HG03064 (cell line): ENCODE measurements around the gene CCNB1IP1.
A peak's percentile ranks its signal among the peaks of the same experiment; 100 is the strongest.
"Not testable (repeated sequence)": the region's sequence is repeated elsewhere in the genome, so short reads cannot be mapped to it uniquely, and the experiment has no call there.

Experiments used
- ATAC-seq: cut with Tn5 transposase; IDR thresholded peaks from one replicate; pipeline ENCODE4 v1.9.1; 2021; ENCODE audit warnings: low read depth; ENCODE audit not compliant: unreplicated experiment

CCNB1IP1 gene

GRCh38 chr14:20332788-20333493, at the start of gene CCNB1IP1:
Gene CCNB1IP1, minus strand, starts transcription at chr14:20333279. Its CDS starts 16,756 bp downstream, at chr14:20316523.
- peak; percentile 94 for ATAC-seq

GRCh38 chr14:20382526-20382925, 49.4 kb upstream of the CCNB1IP1 start:
- ATAC-seq, result no peak

- no peak for ATAC-seq
These were observed 48.3 kb upstream of the CCNB1IP1 start for GRCh38 chr14:20381341-20381740.

GRCh38 chr14:20380681-20381080, 47.6 kb upstream of the CCNB1IP1 start:
- ATAC-seq, result no peak

- ATAC-seq, result no peak
These were observed 46.7 kb upstream of the CCNB1IP1 start for GRCh38 chr14:20379743-20380142.

GRCh38 chr14:20377171-20377570, 44.1 kb upstream of the CCNB1IP1 start:
- no peak for ATAC-seq

GRCh38 chr14:20376071-20376588, 43.1 kb upstream of the CCNB1IP1 start:
- ATAC-seq, result no peak

GRCh38 chr14:20375471-20375870, 42.4 kb upstream of the CCNB1IP1 start:
- ATAC-seq, result no peak

GRCh38 chr14:20372796-20373195, 39.7 kb upstream of the CCNB1IP1 start:
- no peak for ATAC-seq

- ATAC-seq, result no peak
These were observed 32.8 kb upstream of the CCNB1IP1 start for GRCh38 chr14:20365928-20366327.

GRCh38 chr14:20358474-20358873, 25.4 kb upstream of the CCNB1IP1 start:
- not testable (repeated sequence) for ATAC-seq

GRCh38 chr14:20356422-20356821, 23.3 kb upstream of the CCNB1IP1 start:
- no peak for ATAC-seq

- ATAC-seq, result no peak
These were observed 17.8 kb upstream of the CCNB1IP1 start for GRCh38 chr14:20350860-20351259.

- no peak for ATAC-seq
These were observed 17.2 kb upstream of the CCNB1IP1 start for GRCh38 chr14:20350282-20350681.

- ATAC-seq, result no peak
These were observed 14.7 kb upstream of the CCNB1IP1 start for GRCh38 chr14:20347747-20348146.

- ATAC-seq, result no peak
These were observed 13.6 kb upstream of the CCNB1IP1 start for GRCh38 chr14:20346713-20347112.

GRCh38 chr14:20345366-20345765, 12.3 kb upstream of the CCNB1IP1 start:
- no peak for ATAC-seq

- ATAC-seq, result no peak
These were observed 10.8 kb upstream of the CCNB1IP1 start for GRCh38 chr14:20343862-20344220.

GRCh38 chr14:20343092-20343861, 10.2 kb upstream of the CCNB1IP1 start, which contains the start of gene PARP2:
Gene PARP2, plus strand, starts transcription at chr14:20343635. Its CDS starts 7 bp downstream, at chr14:20343642.
- ATAC-seq, result peak; percentile 88

GRCh38 chr14:20341646-20342045, 8.6 kb upstream of the CCNB1IP1 start:
- no peak for ATAC-seq

GRCh38 chr14:20341032-20341431, 8.0 kb upstream of the CCNB1IP1 start:
- not testable (repeated sequence) for ATAC-seq

- ATAC-seq, result no peak
These were observed 938 bp upstream of the CCNB1IP1 start for GRCh38 chr14:20334017-20334416.
